ENCODE measurements around the gene CD244. TPM values are rescaled to one million over a fixed set of nuclear protein-coding genes. Genes with fewer than 3 reads are reported as not detected.

Gene CD244
- total and polyA plus RNA-seq, 8 donors, result 0.43 to 3.7 (median 0.82) TPM

GRCh38 chr1:160863061-160863773 is 530 bp upstream of the CD244 start:
- H3K9me3 ChIP-seq, result no peaks in the 10 kb centered on the region
- H3K4me1 ChIP-seq, result peaks cover 0 to 55% of the 10 kb centered on the region in 2 donors
- no peaks in the 10 kb centered on the region for H3K36me3 ChIP-seq
- H3K27me3 ChIP-seq, result peaks cover 0 to 13% of the 10 kb centered on the region in 2 donors
- peak; percentile 35 for ATAC-seq
- H3K27ac ChIP-seq, result peak overlapping the region in 1 of 2 donors; percentile 77
- TF ChIP-seq CTCF (IDR thresholded peaks at IDR 0.05), result no peak
- intact Hi-C loops (cut with DNase I), result no loop called here
- no peak overlapping the region for H3K4me3 ChIP-seq
- DNase-seq, result no peak

- Histone ChIP-seq H3K27me3 (peaks cover 0 to 13% of the 10 kb centered on the region in 2 donors), H3K4me3 (no peak overlapping the region), H3K36me3 (no peaks in the 10 kb centered on the region), H3K9me3 (no peaks in the 10 kb centered on the region), H3K4me1 (peaks cover 0 to 56% of the 10 kb centered on the region in 2 donors), H3K27ac (no peak overlapping the region)
- ATAC-seq (no peak), DNase-seq (no peak)
- TF ChIP-seq CTCF (IDR thresholded peaks at IDR 0.05), result no peak
- intact Hi-C loops (cut with DNase I), result no loop called here
Observed at GRCh38 chr1:160860840-160861505, 1.7 kb downstream of the CD244 start.

GRCh38 chr1:160859166-160859565 is 3.5 kb downstream of the CD244 start:
- TF ChIP-seq CTCF (IDR thresholded peaks at IDR 0.05), result no peak
- intact Hi-C loops (cut with DNase I), result no loop called here
- no peak overlapping the region for H3K4me3 ChIP-seq
- DNase-seq, result no peak
- peaks cover 0 to 13% of the 10 kb centered on the region in 2 donors for H3K27me3 ChIP-seq
- ATAC-seq, result no peak
- H3K27ac ChIP-seq, result no peak overlapping the region
- H3K36me3 ChIP-seq, result no peaks in the 10 kb centered on the region
- H3K4me1 ChIP-seq, result peaks cover 0 to 58% of the 10 kb centered on the region in 2 donors
- H3K9me3 ChIP-seq, result no peaks in the 10 kb centered on the region

GRCh38 chr1:160858507-160858906 is 4.2 kb downstream of the CD244 start:
- H3K27ac ChIP-seq, result no peak overlapping the region
- intact Hi-C loops (cut with DNase I), result no loop called here
- H3K9me3 ChIP-seq, result no peaks in the 10 kb centered on the region
- H3K4me1 ChIP-seq, result peaks cover 0 to 52% of the 10 kb centered on the region in 2 donors
- peaks cover 0 to 13% of the 10 kb centered on the region in 2 donors for H3K27me3 ChIP-seq
- no peaks in the 10 kb centered on the region for H3K36me3 ChIP-seq
- DNase-seq (no peak), ATAC-seq (no peak)
- H3K4me3 ChIP-seq, result no peak overlapping the region
- TF ChIP-seq CTCF (IDR thresholded peaks at IDR 0.05), result no peak

- Histone ChIP-seq H3K27me3 (peaks cover 0 to 13% of the 10 kb centered on the region in 2 donors), H3K36me3 (no peaks in the 10 kb centered on the region), H3K9me3 (no peaks in the 10 kb centered on the region), H3K4me3 (no peak overlapping the region), H3K4me1 (peaks cover 0 to 48% of the 10 kb centered on the region in 2 donors), H3K27ac (no peak overlapping the region)
- ATAC-seq (no peak), DNase-seq (peak in 1 of 4 donors; percentile 41)
- no peak for TF ChIP-seq CTCF (IDR thresholded peaks at IDR 0.05)
- intact Hi-C loops (cut with DNase I), result no loop called here
Observed at GRCh38 chr1:160858097-160858496, 4.6 kb downstream of the CD244 start.

Data from left lung (tissue), 10 donors.